Measurements from ENCODE around the gene MYO9A. TPM values are rescaled to one million over a fixed set of nuclear protein-coding genes. Genes with fewer than 3 reads are reported as not detected.
"Not testable (repeated sequence)": the region's sequence is repeated elsewhere in the genome, so short reads cannot be mapped to it uniquely, and the experiment has no call there.

The MYO9A gene
- total and polyA plus RNA-seq, 2 experiments from 2014 or later, result 13.1 to 42.8 TPM

GRCh38 chr15:71880276-71880675, 237.7 kb downstream of the MYO9A start:
- Histone ChIP-seq H3K36me3 (replicated peaks; ENCODE audit: insufficient read depth, low read depth) (no peaks in the 10 kb centered on the region), H3K4me1 (ENCODE audit: insufficient read depth) (no peaks in the 10 kb centered on the region), H3K79me2 (no peaks in the 10 kb centered on the region), H3K27me3 (no peaks in the 10 kb centered on the region), H3K4me2 (no peak overlapping the region), H3K9me2 (replicated peaks; ENCODE audit: insufficient read depth) (no peaks in the 10 kb centered on the region), H2AFZ (no peak overlapping the region), H3K9me3 (ENCODE audit: low read depth) (no peaks in the 10 kb centered on the region), H3K4me3 (no peak overlapping the region), H4K20me1 (ENCODE audit: insufficient read depth, poor library complexity, severe bottlenecking) (no peaks in the 10 kb centered on the region), H3K27ac (no peak overlapping the region)
- TF ChIP-seq EZH2 (IDR thresholded peaks at IDR 0.05; ENCODE audit: borderline replicate concordance), result no peak
- TF ChIP-seq, protein P1, sequence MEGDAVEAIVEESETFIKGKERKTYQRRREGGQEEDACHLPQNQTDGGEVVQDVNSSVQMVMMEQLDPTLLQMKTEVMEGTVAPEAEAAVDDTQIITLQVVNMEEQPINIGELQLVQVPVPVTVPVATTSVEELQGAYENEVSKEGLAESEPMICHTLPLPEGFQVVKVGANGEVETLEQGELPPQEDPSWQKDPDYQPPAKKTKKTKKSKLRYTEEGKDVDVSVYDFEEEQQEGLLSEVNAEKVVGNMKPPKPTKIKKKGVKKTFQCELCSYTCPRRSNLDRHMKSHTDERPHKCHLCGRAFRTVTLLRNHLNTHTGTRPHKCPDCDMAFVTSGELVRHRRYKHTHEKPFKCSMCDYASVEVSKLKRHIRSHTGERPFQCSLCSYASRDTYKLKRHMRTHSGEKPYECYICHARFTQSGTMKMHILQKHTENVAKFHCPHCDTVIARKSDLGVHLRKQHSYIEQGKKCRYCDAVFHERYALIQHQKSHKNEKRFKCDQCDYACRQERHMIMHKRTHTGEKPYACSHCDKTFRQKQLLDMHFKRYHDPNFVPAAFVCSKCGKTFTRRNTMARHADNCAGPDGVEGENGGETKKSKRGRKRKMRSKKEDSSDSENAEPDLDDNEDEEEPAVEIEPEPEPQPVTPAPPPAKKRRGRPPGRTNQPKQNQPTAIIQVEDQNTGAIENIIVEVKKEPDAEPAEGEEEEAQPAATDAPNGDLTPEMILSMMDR (IDR thresholded peaks at IDR 0.05; ENCODE audit: poor library complexity), result no peak
- no peak for DNase-seq (ENCODE audit: low spot score)
- WGBS (ENCODE audit: low lambda C conversion rate, missing lambda C conversion rate), result 69% methylated on average over 6 of the region's 6 CpGs

DNA sequence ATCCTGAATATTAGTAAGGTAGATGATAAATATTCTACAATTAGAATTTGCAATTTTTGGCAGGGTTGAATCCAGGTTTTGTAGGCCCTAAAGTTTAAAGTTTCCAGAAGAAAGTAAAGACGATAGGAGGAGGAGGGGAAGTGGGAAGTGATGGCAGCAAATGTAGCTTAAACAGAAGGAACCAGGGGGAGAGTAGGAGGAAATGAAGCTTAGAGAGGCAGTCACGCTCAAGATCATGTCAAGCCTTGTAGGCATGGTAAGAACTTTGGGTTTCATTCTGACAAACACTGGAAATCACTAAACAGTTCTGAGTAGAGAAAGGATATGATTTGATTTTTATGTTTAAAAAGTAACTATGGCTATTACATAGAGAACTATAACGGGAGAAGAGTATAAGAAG, 243.7 kb downstream of the MYO9A start:
- no peaks in the 10 kb centered on the region for H3K4me1 ChIP-seq (ENCODE audit: insufficient read depth)
- H3K27me3 ChIP-seq, result no peaks in the 10 kb centered on the region
- H3K27ac ChIP-seq, result no peak overlapping the region
- TF ChIP-seq EZH2 (IDR thresholded peaks at IDR 0.05; ENCODE audit: borderline replicate concordance), result no peak
- no peaks in the 10 kb centered on the region for H3K9me3 ChIP-seq (ENCODE audit: low read depth)
- no peaks in the 10 kb centered on the region for H3K36me3 ChIP-seq (replicated peaks; ENCODE audit: insufficient read depth, low read depth)
- WGBS (ENCODE audit: low lambda C conversion rate, missing lambda C conversion rate), result 96% methylated on average over 3 of the region's 3 CpGs
- H3K9me2 ChIP-seq (replicated peaks; ENCODE audit: insufficient read depth), result no peaks in the 10 kb centered on the region
- H3K4me3 ChIP-seq, result no peak overlapping the region
- no peak overlapping the region for H3K4me2 ChIP-seq
- no peak for DNase-seq (ENCODE audit: low spot score)
- H3K79me2 ChIP-seq, result no peaks in the 10 kb centered on the region
- H2AFZ ChIP-seq, result no peak overlapping the region
- no peaks in the 10 kb centered on the region for H4K20me1 ChIP-seq (ENCODE audit: insufficient read depth, poor library complexity, severe bottlenecking)

DNA sequence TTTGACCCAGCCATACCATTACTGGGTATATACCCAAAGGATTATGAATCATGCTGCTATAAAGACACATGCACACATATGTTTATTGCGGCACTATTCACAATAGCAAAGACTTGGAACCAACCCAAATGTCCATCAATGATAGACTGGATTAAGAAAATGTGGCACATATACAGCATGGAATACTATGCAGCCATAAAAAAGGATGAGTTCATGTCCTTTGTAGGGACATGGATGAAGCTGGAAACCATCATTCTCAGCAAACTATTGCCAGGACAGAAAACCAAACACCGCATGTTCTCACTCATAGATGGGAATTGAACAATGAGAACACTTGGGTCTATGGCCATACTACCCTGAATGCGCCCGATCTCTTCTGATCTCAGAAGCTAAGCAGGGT, 259.7 kb downstream of the MYO9A start:
- H3K9me2 ChIP-seq (replicated peaks; ENCODE audit: insufficient read depth); H2AFZ ChIP-seq; H3K4me1 ChIP-seq (ENCODE audit: insufficient read depth); H3K36me3 ChIP-seq (replicated peaks; ENCODE audit: insufficient read depth, low read depth); H3K4me2 ChIP-seq; DNase-seq (ENCODE audit: low spot score); H3K9me3 ChIP-seq (ENCODE audit: low read depth); H3K79me2 ChIP-seq; H4K20me1 ChIP-seq (ENCODE audit: insufficient read depth, poor library complexity, severe bottlenecking); H3K4me3 ChIP-seq; H3K27ac ChIP-seq; H3K27me3 ChIP-seq: not testable (repeated sequence)
- WGBS (ENCODE audit: low lambda C conversion rate, missing lambda C conversion rate), result 96% methylated on average over 4 of the region's 4 CpGs

- Histone ChIP-seq H3K27ac (no peak overlapping the region), H3K4me1 (ENCODE audit: insufficient read depth) (no peaks in the 10 kb centered on the region), H3K27me3 (no peaks in the 10 kb centered on the region), H4K20me1 (ENCODE audit: insufficient read depth, poor library complexity, severe bottlenecking) (no peaks in the 10 kb centered on the region), H3K4me2 (no peak overlapping the region), H3K9me2 (replicated peaks; ENCODE audit: insufficient read depth) (no peaks in the 10 kb centered on the region), H2AFZ (no peak overlapping the region), H3K79me2 (no peaks in the 10 kb centered on the region), H3K4me3 (no peak overlapping the region), H3K9me3 (ENCODE audit: low read depth) (no peaks in the 10 kb centered on the region), H3K36me3 (replicated peaks; ENCODE audit: insufficient read depth, low read depth) (no peaks in the 10 kb centered on the region)
- WGBS (ENCODE audit: low lambda C conversion rate, missing lambda C conversion rate), result 96% methylated on average over 1 of the region's 1 CpG
- TF ChIP-seq, protein P1 (IDR thresholded peaks at IDR 0.05; ENCODE audit: poor library complexity), result no peak
- no peak for TF ChIP-seq EZH2phosphoT487 (IDR thresholded peaks at IDR 0.05; ENCODE audit: low read depth, severe bottlenecking, unreplicated experiment)
- TF ChIP-seq EZH2 (IDR thresholded peaks at IDR 0.05; ENCODE audit: borderline replicate concordance), result no peak
- no peak for DNase-seq (ENCODE audit: low spot score)
These were observed 264.4 kb downstream of the MYO9A start for GRCh38 chr15:71853543-71853942.

DNA sequence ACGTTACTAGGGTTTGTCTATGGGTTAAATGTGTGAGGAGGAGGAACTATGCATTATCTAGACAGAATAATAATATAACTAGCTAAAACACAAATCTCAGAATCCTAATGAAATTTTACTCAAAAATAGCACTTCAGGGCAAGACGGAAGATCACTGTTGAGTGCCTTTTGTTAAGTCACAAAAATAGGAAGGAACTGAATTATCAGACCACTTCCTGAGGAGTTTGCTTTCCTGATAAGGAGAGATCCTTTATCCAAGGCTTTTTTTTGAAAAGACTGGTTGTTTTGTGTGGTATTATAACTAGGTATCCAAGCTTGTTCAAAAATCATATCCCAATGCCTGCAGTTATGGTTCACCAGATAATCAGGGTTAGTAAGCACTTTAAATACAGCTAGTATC, 273.0 kb downstream of the MYO9A start:
- 93% methylated on average over 2 of the region's 2 CpGs for WGBS (ENCODE audit: low lambda C conversion rate, missing lambda C conversion rate)
- no peak for DNase-seq (ENCODE audit: low spot score)
- Histone ChIP-seq H2AFZ (no peak overlapping the region), H3K27ac (no peak overlapping the region), H3K4me2 (no peak overlapping the region), H3K9me2 (replicated peaks; ENCODE audit: insufficient read depth) (no peaks in the 10 kb centered on the region), H3K27me3 (no peaks in the 10 kb centered on the region), H3K4me3 (no peak overlapping the region), H4K20me1 (ENCODE audit: insufficient read depth, poor library complexity, severe bottlenecking) (no peaks in the 10 kb centered on the region), H3K9me3 (ENCODE audit: low read depth) (no peaks in the 10 kb centered on the region), H3K79me2 (no peaks in the 10 kb centered on the region), H3K4me1 (ENCODE audit: insufficient read depth) (no peaks in the 10 kb centered on the region), H3K36me3 (replicated peaks; ENCODE audit: insufficient read depth, low read depth) (no peaks in the 10 kb centered on the region)
- TF ChIP-seq EZH2phosphoT487 (IDR thresholded peaks at IDR 0.05; ENCODE audit: low read depth, severe bottlenecking, unreplicated experiment), result no peak

All from hepatocyte (in vitro differentiated cells).